GM23338 (cell line): Measurements from ENCODE around the gene CLDN19. TPM values are rescaled to one million over a fixed set of nuclear protein-coding genes. Genes with fewer than 3 reads are reported as not detected.

Source experiments
- ATAC-seq: fragments of 200-7000 bp; cut with Tn5 transposase; 3 replicates; pipeline ENCODE4 v1.9.1; 2020
- DNase-seq: peaks from one replicate; pipeline ENCODE4 v3.0.0-alpha.2; 2015; ENCODE audit warnings: low spot score
- H2AFZ ChIP-seq: fragments of 200-600 bp; sonication (generic); 2 replicates; pipeline ENCODE4 v1.8.0; 2016; ENCODE audit warnings: antibody characterized with exemption, mild to moderate bottlenecking, moderate library complexity
- H3F3A ChIP-seq: fragments of 200-600 bp; sonication (generic); replicated peaks from 2 replicates; pipeline ENCODE4 v1.8.0; 2017; ENCODE audit warnings: antibody characterized with exemption, mixed run types, low read depth
- H3K27ac ChIP-seq: fragments of 200-600 bp; sonication (generic); 2 replicates; pipeline ENCODE4 v1.6.1; 2016; ENCODE audit warnings: low read depth
- H3K27me3 ChIP-seq: fragments of 200-600 bp; sonication (generic); 2 replicates; pipeline ENCODE4 v1.8.0; 2016; ENCODE audit warnings: mild to moderate bottlenecking, mixed run types, moderate library complexity; ENCODE audit not compliant: insufficient read depth
- H3K36me3 ChIP-seq: fragments of 200-600 bp; sonication (generic); 2 replicates; pipeline ENCODE4 v1.8.0; 2016; ENCODE audit warnings: mild to moderate bottlenecking; ENCODE audit not compliant: insufficient read depth
- H3K4me1 ChIP-seq: fragments of 200-600 bp; sonication (generic); 2 replicates; pipeline ENCODE4 v1.8.0; 2016; ENCODE audit warnings: mild to moderate bottlenecking, moderate library complexity; ENCODE audit not compliant: insufficient read depth
- H3K4me2 ChIP-seq: fragments of 200-600 bp; sonication (generic); 2 replicates; pipeline ENCODE4 v1.7.1; 2017; ENCODE audit warnings: mixed run types
- H3K4me3 ChIP-seq: fragments of 200-600 bp; sonication (generic); 2 replicates; pipeline ENCODE4 v1.6.1; 2016; ENCODE audit warnings: mixed run types
- H3K79me2 ChIP-seq: fragments of 200-600 bp; sonication (generic); replicated peaks from 2 replicates; pipeline ENCODE4 v1.8.0; 2017; ENCODE audit warnings: mild to moderate bottlenecking; ENCODE audit not compliant: insufficient read depth
- H3K9me2 ChIP-seq: fragments of 200-600 bp; sonication (generic); 2 replicates; pipeline ENCODE4 v1.8.0; 2017; ENCODE audit not compliant: insufficient read depth
- H4K20me1 ChIP-seq: fragments of 200-600 bp; sonication (generic); replicated peaks from 2 replicates; pipeline ENCODE4 v1.8.0; 2017; ENCODE audit warnings: mild to moderate bottlenecking; ENCODE audit not compliant: insufficient read depth
- H3K27ac Mint-ChIP-seq: 2 replicates; pipeline ENCODE4 v1.8.0; 2020; ENCODE audit warnings: inconsistent platforms, mild to moderate bottlenecking, moderate library complexity, mixed read lengths
- H3K27me3 Mint-ChIP-seq: 3 replicates; pipeline ENCODE4 v1.8.0; 2022; ENCODE audit warnings: low read depth, mild to moderate bottlenecking, moderate library complexity, mixed read lengths, inconsistent platforms; ENCODE audit not compliant: insufficient read depth, poor library complexity
- H3K36me3 Mint-ChIP-seq: 3 replicates; pipeline ENCODE4 v1.8.0; 2021; ENCODE audit warnings: low read depth, mild to moderate bottlenecking, inconsistent platforms, moderate library complexity, mixed read lengths
- H3K4me1 Mint-ChIP-seq: 3 replicates; pipeline ENCODE4 v1.8.0; 2020; ENCODE audit warnings: mild to moderate bottlenecking, inconsistent platforms, mixed read lengths
- H3K4me3 Mint-ChIP-seq: 3 replicates; pipeline ENCODE4 v1.8.0; 2021; ENCODE audit warnings: moderate library complexity, mild to moderate bottlenecking, inconsistent platforms, mixed read lengths
- H3K9me3 Mint-ChIP-seq: 3 replicates; pipeline ENCODE4 v1.8.0; 2020; ENCODE audit warnings: moderate library complexity, mild to moderate bottlenecking, inconsistent platforms, mixed read lengths
- CREB1 ChIP-seq: fragments of 250-450 bp; sonication (Bioruptor Pico); IDR thresholded peaks from 2 replicates; pipeline ENCODE4 v1.5.0; 2020; ENCODE audit warnings: low read depth, mild to moderate bottlenecking, moderate library complexity
- EZH2 ChIP-seq: fragments of 200-600 bp; sonication (generic); IDR thresholded peaks from one replicate; pipeline ENCODE4 v1.8.0; 2017; ENCODE audit warnings: antibody characterized with exemption, mild to moderate bottlenecking, low read depth; ENCODE audit not compliant: unreplicated experiment
- EZH2phosphoT487 ChIP-seq: fragments of 200-600 bp; sonication (generic); IDR thresholded peaks from one replicate; pipeline ENCODE4 v1.8.1; 2018; ENCODE audit warnings: antibody characterized with exemption; ENCODE audit not compliant: unreplicated experiment
- JUNB ChIP-seq: IDR thresholded peaks from one replicate; pipeline ENCODE4 v1.6.1; 2016; ENCODE audit warnings: antibody characterized with exemption; ENCODE audit not compliant: unreplicated experiment
- NANOG ChIP-seq: IDR thresholded peaks from 2 replicates; pipeline ENCODE4 v1.6.1; 2016; ENCODE audit warnings: antibody characterized with exemption, borderline replicate concordance
- ZNF114 ChIP-seq: fragments of 250-450 bp; sonication (Bioruptor Pico); IDR thresholded peaks from 2 replicates; pipeline ENCODE4 v1.5.0; 2020; ENCODE audit warnings: mild to moderate bottlenecking, moderate library complexity
- ZNF331 ChIP-seq: fragments of 250-450 bp; sonication (Bioruptor Pico); IDR thresholded peaks from 2 replicates; pipeline ENCODE4 v1.5.0; 2020; ENCODE audit warnings: low read depth, mild to moderate bottlenecking, moderate library complexity
- polyA plus RNA-seq: library from polyadenylated mRNA; unstranded; fragments of >200 nt; fragmentation: Nextera tagmentation; extraction: Ambion mirVana; gene quantifications from 2 replicates; pipeline ENCODE4 v1.2.1, GENCODE V29; 2016
- total RNA-seq: library from RNA; depleted of rRNA; stranded (reverse); fragments of >200 nt; shearing (Covaris generic); gene quantifications from 2 replicates; pipeline ENCODE4 v1.2.3, GENCODE V29; 2014
- TF ChIP-seq, protein P1 (sequence below), 2 experiments: fragments of 200-600 bp in 1 of 2; sonication (generic) in 1 of 2; conservative IDR thresholded peaks; 2 replicates each; pipeline versions ENCODE4 v1.5.1 to v1.6.1; 2016 to 2017; ENCODE audit warnings: antibody characterized with exemption in 2 of 2, low read depth in 2 of 2, mild to moderate bottlenecking in 2 of 2, moderate library complexity in 1 of 2
- TF ChIP-seq, protein P2 (sequence below): IDR thresholded peaks from 2 replicates; pipeline ENCODE4 v1.6.1; 2016; ENCODE audit warnings: antibody characterized with exemption
- TF ChIP-seq, protein P3 (sequence below): IDR thresholded peaks from one replicate; pipeline ENCODE4 v1.6.1; 2018; ENCODE audit warnings: antibody characterized with exemption; ENCODE audit not compliant: unreplicated experiment

CLDN19 gene
- total and polyA plus RNA-seq, 2 experiments from 2014 or later, result 2.6 to 12.8 TPM

DNA sequence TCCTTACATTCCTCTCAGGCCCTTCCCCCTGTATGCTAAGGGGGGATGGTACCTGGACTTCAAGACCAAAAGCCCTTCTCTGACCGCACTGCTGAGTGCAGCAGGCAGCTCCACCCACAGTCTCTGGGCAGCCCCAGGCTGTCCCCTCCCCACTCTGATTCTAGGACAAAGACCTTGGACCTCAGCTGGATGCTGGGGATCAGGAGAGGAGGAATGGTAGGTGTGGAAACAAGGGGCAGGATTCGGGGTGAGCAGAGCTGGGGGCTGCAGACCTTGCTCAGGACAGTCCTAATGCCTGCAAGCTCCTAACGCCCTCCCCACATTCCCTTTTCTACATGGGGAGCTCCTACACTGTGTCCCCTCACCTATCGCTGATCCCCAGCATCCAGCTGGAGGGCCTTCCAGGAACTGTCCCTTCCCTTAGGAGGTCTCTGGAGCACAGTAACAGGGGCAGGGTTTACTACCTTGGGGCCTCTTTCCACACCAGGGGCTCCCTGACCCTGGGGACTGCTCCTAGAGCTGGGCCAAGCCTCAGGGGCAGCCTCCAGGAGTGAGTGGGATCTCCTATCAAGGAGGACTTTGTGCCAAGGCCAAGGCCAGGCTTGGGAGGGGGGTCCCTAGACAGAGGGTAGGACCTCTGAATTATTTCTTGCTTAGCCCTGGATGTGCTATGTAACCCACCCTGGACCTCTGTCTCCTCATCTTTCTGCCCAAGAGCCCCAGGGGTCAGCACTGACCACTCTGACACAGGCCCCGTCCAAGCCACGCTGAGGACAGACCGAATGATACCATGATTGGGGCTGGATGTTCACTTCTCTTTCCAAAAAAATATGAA, 5.6 kb downstream of the CLDN19 start:
- Histone ChIP-seq H3K27ac (no peak overlapping the region), H3K9me2 (no peaks in the 10 kb centered on the region), H2AFZ (no peak overlapping the region), H3K27me3 (no peaks in the 10 kb centered on the region), H4K20me1 (no peaks in the 10 kb centered on the region), H3K4me2 (no peak overlapping the region), H3K4me1 (no peaks in the 10 kb centered on the region), H3K79me2 (no peaks in the 10 kb centered on the region), H3K4me3 (no peak overlapping the region), H3K36me3 (no peaks in the 10 kb centered on the region), H3F3A (no peaks in the 10 kb centered on the region)
- Mint-ChIP-seq H3K9me3 (no peaks in the 10 kb centered on the region), H3K27me3 (peaks cover 7% of the 10 kb centered on the region), H3K4me3 (no peak overlapping the region), H3K27ac (no peak overlapping the region), H3K4me1 (peaks cover 17% of the 10 kb centered on the region), H3K36me3 (peaks cover 2% of the 10 kb centered on the region; the same call in 1 of the 3 replicates)
- DNase-seq (no peak), ATAC-seq (peak; percentile 34)
- TF ChIP-seq ZNF114 (CRISPR knock-in tag) (no peak), ZNF331 (CRISPR knock-in tag) (no peak)

DNA sequence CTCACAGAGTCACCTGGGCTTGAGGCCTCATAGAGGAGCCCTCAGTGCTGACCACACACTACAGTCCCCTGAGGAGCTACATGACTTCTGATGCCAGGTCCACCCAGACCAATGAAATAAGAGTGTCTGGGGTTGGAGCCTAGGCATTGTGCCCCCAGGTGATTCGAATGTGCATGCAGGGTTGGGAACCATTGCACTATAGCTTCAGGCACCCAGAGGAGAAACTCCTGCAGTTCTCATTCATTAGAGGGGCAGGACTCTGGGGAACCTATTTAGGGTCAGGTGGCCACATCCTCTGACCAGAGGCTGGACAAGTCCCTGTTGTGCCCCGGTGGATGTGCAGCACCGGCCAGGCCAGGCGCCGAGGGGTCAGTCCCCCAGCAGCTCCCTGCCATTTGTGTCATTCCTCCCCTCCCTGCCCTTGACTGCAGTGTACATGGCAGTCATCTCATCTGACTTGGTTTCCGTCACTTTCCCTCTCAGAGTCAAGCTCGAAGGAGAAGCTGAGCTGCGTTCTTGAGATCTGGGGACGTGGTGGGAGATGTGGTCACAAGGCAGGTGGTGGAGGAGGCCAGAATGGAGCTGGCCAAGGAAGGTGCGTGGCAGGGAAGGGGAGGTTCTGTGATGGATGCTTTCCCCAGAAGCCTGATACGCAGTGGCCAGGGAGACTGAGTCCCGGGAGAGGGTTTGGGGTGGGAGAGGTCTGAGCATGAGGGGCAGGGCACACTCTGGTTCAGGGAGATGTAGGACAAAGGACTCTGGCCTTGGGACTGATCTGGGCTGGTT, 6.4 kb downstream of the CLDN19 start:
- no peaks in the 10 kb centered on the region for H3F3A ChIP-seq
- no peaks in the 10 kb centered on the region for H3K4me1 ChIP-seq
- peaks cover 7% of the 10 kb centered on the region for H3K27me3 Mint-ChIP-seq
- H2AFZ ChIP-seq, result no peak overlapping the region
- H3K9me3 Mint-ChIP-seq, result no peaks in the 10 kb centered on the region
- no peaks in the 10 kb centered on the region for H3K79me2 ChIP-seq
- H3K4me2 ChIP-seq, result no peak overlapping the region
- H3K4me3 Mint-ChIP-seq, result no peak overlapping the region
- no peak overlapping the region for H3K27ac ChIP-seq
- no peak overlapping the region for H3K27ac Mint-ChIP-seq
- no peak for DNase-seq
- H3K4me1 Mint-ChIP-seq, result peaks cover 12% of the 10 kb centered on the region
- H3K4me3 ChIP-seq, result no peak overlapping the region
- no peaks in the 10 kb centered on the region for H3K36me3 ChIP-seq
- H4K20me1 ChIP-seq, result no peaks in the 10 kb centered on the region
- no peaks in the 10 kb centered on the region for H3K9me2 ChIP-seq
- no peak for ATAC-seq
- no peaks in the 10 kb centered on the region for H3K27me3 ChIP-seq
- H3K36me3 Mint-ChIP-seq, result peaks cover 2% of the 10 kb centered on the region; the same call in 1 of the 3 replicates
- TF ChIP-seq, protein P1, sequence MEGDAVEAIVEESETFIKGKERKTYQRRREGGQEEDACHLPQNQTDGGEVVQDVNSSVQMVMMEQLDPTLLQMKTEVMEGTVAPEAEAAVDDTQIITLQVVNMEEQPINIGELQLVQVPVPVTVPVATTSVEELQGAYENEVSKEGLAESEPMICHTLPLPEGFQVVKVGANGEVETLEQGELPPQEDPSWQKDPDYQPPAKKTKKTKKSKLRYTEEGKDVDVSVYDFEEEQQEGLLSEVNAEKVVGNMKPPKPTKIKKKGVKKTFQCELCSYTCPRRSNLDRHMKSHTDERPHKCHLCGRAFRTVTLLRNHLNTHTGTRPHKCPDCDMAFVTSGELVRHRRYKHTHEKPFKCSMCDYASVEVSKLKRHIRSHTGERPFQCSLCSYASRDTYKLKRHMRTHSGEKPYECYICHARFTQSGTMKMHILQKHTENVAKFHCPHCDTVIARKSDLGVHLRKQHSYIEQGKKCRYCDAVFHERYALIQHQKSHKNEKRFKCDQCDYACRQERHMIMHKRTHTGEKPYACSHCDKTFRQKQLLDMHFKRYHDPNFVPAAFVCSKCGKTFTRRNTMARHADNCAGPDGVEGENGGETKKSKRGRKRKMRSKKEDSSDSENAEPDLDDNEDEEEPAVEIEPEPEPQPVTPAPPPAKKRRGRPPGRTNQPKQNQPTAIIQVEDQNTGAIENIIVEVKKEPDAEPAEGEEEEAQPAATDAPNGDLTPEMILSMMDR (conservative IDR thresholded peaks at IDR 0.05; ENCODE audit: low read depth in 2 of 2), result no peak
- TF ChIP-seq EZH2phosphoT487 (no peak), EZH2 (no peak), JUNB (no peak), CREB1 (CRISPR knock-in tag) (no peak), NANOG (no peak)
- TF ChIP-seq, protein P2, sequence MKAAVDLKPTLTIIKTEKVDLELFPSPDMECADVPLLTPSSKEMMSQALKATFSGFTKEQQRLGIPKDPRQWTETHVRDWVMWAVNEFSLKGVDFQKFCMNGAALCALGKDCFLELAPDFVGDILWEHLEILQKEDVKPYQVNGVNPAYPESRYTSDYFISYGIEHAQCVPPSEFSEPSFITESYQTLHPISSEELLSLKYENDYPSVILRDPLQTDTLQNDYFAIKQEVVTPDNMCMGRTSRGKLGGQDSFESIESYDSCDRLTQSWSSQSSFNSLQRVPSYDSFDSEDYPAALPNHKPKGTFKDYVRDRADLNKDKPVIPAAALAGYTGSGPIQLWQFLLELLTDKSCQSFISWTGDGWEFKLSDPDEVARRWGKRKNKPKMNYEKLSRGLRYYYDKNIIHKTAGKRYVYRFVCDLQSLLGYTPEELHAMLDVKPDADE, result no peak
- TF ChIP-seq, protein P3, sequence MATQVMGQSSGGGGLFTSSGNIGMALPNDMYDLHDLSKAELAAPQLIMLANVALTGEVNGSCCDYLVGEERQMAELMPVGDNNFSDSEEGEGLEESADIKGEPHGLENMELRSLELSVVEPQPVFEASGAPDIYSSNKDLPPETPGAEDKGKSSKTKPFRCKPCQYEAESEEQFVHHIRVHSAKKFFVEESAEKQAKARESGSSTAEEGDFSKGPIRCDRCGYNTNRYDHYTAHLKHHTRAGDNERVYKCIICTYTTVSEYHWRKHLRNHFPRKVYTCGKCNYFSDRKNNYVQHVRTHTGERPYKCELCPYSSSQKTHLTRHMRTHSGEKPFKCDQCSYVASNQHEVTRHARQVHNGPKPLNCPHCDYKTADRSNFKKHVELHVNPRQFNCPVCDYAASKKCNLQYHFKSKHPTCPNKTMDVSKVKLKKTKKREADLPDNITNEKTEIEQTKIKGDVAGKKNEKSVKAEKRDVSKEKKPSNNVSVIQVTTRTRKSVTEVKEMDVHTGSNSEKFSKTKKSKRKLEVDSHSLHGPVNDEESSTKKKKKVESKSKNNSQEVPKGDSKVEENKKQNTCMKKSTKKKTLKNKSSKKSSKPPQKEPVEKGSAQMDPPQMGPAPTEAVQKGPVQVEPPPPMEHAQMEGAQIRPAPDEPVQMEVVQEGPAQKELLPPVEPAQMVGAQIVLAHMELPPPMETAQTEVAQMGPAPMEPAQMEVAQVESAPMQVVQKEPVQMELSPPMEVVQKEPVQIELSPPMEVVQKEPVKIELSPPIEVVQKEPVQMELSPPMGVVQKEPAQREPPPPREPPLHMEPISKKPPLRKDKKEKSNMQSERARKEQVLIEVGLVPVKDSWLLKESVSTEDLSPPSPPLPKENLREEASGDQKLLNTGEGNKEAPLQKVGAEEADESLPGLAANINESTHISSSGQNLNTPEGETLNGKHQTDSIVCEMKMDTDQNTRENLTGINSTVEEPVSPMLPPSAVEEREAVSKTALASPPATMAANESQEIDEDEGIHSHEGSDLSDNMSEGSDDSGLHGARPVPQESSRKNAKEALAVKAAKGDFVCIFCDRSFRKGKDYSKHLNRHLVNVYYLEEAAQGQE, result no peak
